Adrenal gland (tissue), 5 donors: Measurements from ENCODE around the gene CCDC61.

ENCODE experiments used
- POLR2A ChIP-seq, 2 donors: fragments of 450-650 bp; IDR thresholded peaks; one replicate each; pipeline ENCODE4 v1.6.1; 2017; ENCODE audit warnings: antibody characterized with exemption in 2 of 2, mild to moderate bottlenecking in 2 of 2, moderate library complexity in 1 of 2
- TF ChIP-seq, protein P1 (sequence below), 6 experiments: fragments of 450-650 bp in 4 of 6; fragments of 200-600 bp in 2 of 6; sonication (generic) in 1 of 6; IDR thresholded peaks; 1 replicate in 5 of 6; 2 replicates in 1 of 6; pipeline versions ENCODE4 v1.5.1 to v1.8.0; 2016 to 2021; ENCODE audit warnings: antibody characterized with exemption in 6 of 6, mild to moderate bottlenecking in 2 of 6, moderate library complexity in 1 of 6
- donor health status: DM: no; HTN: no; CAD: no.

DNA sequence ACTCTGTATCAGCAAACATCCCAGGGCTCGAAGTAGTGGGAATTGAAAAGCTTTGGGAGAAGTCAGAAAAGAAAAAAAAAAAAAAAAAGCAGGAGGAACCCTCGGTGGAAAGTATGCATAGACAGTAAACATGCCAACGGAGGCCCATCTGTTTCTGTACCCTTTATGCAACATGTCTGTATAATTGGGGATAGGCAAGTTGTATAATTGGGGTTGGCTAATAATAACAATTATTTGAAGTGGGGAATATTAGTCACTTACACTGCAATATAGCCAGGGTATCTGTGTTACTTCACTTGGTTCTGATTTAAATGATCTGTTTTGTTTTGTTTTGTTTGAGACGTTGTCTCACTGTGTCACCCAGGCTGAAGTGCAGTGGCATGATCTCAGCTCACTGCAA is 57.6 kb downstream of the CCDC61 start:
- TF ChIP-seq, protein P1, sequence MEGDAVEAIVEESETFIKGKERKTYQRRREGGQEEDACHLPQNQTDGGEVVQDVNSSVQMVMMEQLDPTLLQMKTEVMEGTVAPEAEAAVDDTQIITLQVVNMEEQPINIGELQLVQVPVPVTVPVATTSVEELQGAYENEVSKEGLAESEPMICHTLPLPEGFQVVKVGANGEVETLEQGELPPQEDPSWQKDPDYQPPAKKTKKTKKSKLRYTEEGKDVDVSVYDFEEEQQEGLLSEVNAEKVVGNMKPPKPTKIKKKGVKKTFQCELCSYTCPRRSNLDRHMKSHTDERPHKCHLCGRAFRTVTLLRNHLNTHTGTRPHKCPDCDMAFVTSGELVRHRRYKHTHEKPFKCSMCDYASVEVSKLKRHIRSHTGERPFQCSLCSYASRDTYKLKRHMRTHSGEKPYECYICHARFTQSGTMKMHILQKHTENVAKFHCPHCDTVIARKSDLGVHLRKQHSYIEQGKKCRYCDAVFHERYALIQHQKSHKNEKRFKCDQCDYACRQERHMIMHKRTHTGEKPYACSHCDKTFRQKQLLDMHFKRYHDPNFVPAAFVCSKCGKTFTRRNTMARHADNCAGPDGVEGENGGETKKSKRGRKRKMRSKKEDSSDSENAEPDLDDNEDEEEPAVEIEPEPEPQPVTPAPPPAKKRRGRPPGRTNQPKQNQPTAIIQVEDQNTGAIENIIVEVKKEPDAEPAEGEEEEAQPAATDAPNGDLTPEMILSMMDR (IDR thresholded peaks at IDR 0.05): no peak
- TF ChIP-seq POLR2A (IDR thresholded peaks at IDR 0.05): no peak
